Body of pancreas (tissue), 4 donors: ENCODE measurements around the gene ARHGDIA.

Experiments used
- CTCF ChIP-seq, 7 experiments: fragments of 450-650 bp in 4 of 7; fragments of 200-600 bp in 3 of 7; sonication (generic) in 3 of 7; IDR thresholded peaks; one replicate each; pipeline ENCODE4 v1.5.1; 2016 to 2019; ENCODE audit warnings: antibody characterized with exemption in 7 of 7
- POLR2A ChIP-seq, 3 donors: fragments of 450-650 bp; IDR thresholded peaks; one replicate each; pipeline ENCODE4 v1.6.1; 2016; ENCODE audit warnings: antibody characterized with exemption in 3 of 3, mild to moderate bottlenecking in 2 of 3

DNA sequence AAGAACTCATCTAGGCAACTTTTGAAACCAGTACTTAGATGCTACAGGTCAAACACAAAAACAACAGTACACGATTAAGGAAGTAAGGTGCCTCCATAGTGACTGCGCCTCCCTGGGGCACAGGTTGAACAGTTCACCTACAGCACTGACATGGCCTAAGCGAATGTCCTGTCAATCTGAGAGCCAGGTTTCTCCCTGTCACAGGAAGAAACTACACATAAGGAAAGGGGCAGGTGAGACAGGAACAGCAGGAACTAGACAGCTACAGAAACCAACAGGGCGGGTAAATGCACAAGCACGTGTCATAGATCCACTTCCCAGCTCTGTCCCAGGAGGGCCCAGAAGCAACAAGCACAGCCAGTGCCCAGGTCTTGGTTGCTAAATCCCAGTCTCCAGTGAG lies 8.0 kb upstream of the ARHGDIA start:
- TF ChIP-seq CTCF (IDR thresholded peaks at IDR 0.05), result no peak
- TF ChIP-seq POLR2A (IDR thresholded peaks at IDR 0.05), result no peak
